HEK293T (cell line): ENCODE results near the gene SMOC2.

ENCODE experiments used
- ARNT ChIP-seq: fragments of 450-650 bp; IDR thresholded peaks from 2 replicates; pipeline ENCODE4 v1.6.1; 2017; ENCODE audit warnings: mild to moderate bottlenecking
- BHLHE40 ChIP-seq: fragments of 450-650 bp; IDR thresholded peaks from 2 replicates; pipeline ENCODE4 v1.6.1; 2016; ENCODE audit warnings: mild to moderate bottlenecking, moderate library complexity, borderline replicate concordance
- ELF4 ChIP-seq: fragments of 450-650 bp; IDR thresholded peaks from 2 replicates; pipeline ENCODE4 v1.6.1; 2017; ENCODE audit warnings: antibody characterized with exemption
- FOXA1 ChIP-seq: fragments of 450-650 bp; IDR thresholded peaks from 2 replicates; pipeline ENCODE4 v1.6.1; 2016; ENCODE audit warnings: mild to moderate bottlenecking
- FOXK2 ChIP-seq: fragments of 450-650 bp; IDR thresholded peaks from 2 replicates; pipeline ENCODE4 v1.6.1; 2016; ENCODE audit warnings: mild to moderate bottlenecking
- FOXM1 ChIP-seq: fragments of 450-650 bp; IDR thresholded peaks from 2 replicates; pipeline ENCODE4 v1.6.1; 2017; ENCODE audit warnings: mild to moderate bottlenecking, borderline replicate concordance
- HDGF ChIP-seq: fragments of 450-650 bp; IDR thresholded peaks from 2 replicates; pipeline ENCODE4 v1.6.1; 2017; ENCODE audit warnings: antibody characterized with exemption, borderline replicate concordance
- L3MBTL2 ChIP-seq: fragments of 450-650 bp; conservative IDR thresholded peaks from 2 replicates; pipeline ENCODE4 v1.6.1; 2016; ENCODE audit warnings: mild to moderate bottlenecking
- LEF1 ChIP-seq: fragments of 450-650 bp; IDR thresholded peaks from 2 replicates; pipeline ENCODE4 v1.6.1; 2017; ENCODE audit warnings: mild to moderate bottlenecking, borderline replicate concordance
- NFRKB ChIP-seq: fragments of 450-650 bp; IDR thresholded peaks from 2 replicates; pipeline ENCODE4 v1.6.1; 2016; ENCODE audit warnings: mild to moderate bottlenecking, moderate library complexity
- SP1 ChIP-seq: fragments of 450-650 bp; IDR thresholded peaks from 2 replicates; pipeline ENCODE4 v1.6.1; 2017
- TARDBP ChIP-seq: fragments of 450-650 bp; IDR thresholded peaks from 2 replicates; pipeline ENCODE4 v1.6.1; 2016

- no peak for TF ChIP-seq ELF4
- no peak for TF ChIP-seq HDGF
- TF ChIP-seq LEF1: no peak
- TF ChIP-seq FOXM1: no peak
- TF ChIP-seq BHLHE40: no peak
- TF ChIP-seq SP1: no peak
- no peak for TF ChIP-seq TARDBP
- TF ChIP-seq NFRKB: no peak
- TF ChIP-seq FOXA1: no peak
- TF ChIP-seq FOXK2: no peak
- TF ChIP-seq ARNT: no peak
- TF ChIP-seq L3MBTL2: no peak
Observed at GRCh38 chr6:168671028-168671862, 230.3 kb downstream of the SMOC2 start.
